Colonic mucosa (tissue), 4 donors: Measurements from ENCODE around the gene SPDYE6. TPM values are rescaled to one million over a fixed set of nuclear protein-coding genes. Genes with fewer than 3 reads are reported as not detected.
"Not testable (repeated sequence)": the region's sequence is repeated elsewhere in the genome, so short reads cannot be mapped to it uniquely, and the experiment has no call there.

Source experiments
- DNase-seq: peaks from one replicate; pipeline ENCODE4 v3.0.0-alpha.2; 2020
- H3K27ac ChIP-seq: fragments of 200-600 bp; one replicate; pipeline ENCODE4 v1.8.0; 2021
- H3K27me3 ChIP-seq: fragments of 200-600 bp; one replicate; pipeline ENCODE4 v1.8.0; 2021
- H3K36me3 ChIP-seq: fragments of 200-600 bp; one replicate; pipeline ENCODE4 v1.8.0; 2021
- H3K4me1 ChIP-seq: fragments of 200-600 bp; one replicate; pipeline ENCODE4 v1.8.0; 2021; ENCODE audit warnings: mild to moderate bottlenecking
- H3K4me3 ChIP-seq: fragments of 200-600 bp; one replicate; pipeline ENCODE4 v1.8.0; 2021
- H3K9ac ChIP-seq, 2 donors: one replicate each; pipeline ENCODE4 v1.7.0; 2013; ENCODE audit warnings: control low read depth in 2 of 2, low read depth in 2 of 2, low read length in 2 of 2
- H3K9me3 ChIP-seq: fragments of 200-600 bp; one replicate; pipeline ENCODE4 v1.8.0; 2021
- CTCF ChIP-seq: fragments of 200-600 bp; IDR thresholded peaks from one replicate; pipeline ENCODE4 v1.8.0; 2022; ENCODE audit warnings: antibody characterized with exemption, mild to moderate bottlenecking
- intact Hi-C: fragments of 100-400 bp; cut with DNase I; formaldehyde crosslinking; loops from one replicate; pipeline ENCODE4 v1.14.1; 2022
- total RNA-seq, 2 donors: library from RNA; stranded (reverse); fragmentation: NEBNext Ultra II Directional in 1 of 2; extraction: Animal tissue kit (Norgen Biotek cat#: 25700) in 1 of 2; gene quantifications; one replicate each; pipeline ENCODE4 v1.2.1, GENCODE V29; 2021
- donor health status: healthy.
- donor health status: DM: no; HTN: no; CAD: no.
- donor health status: DM: no; HTN: no; CAD: no.

SPDYE6 gene
- total RNA-seq, 2 donors from 2014 or later = not detected

GRCh38 chr7:102304668-102305067 is 51.6 kb downstream of the SPDYE6 start:
- peaks cover 5% of the 10 kb centered on the region for H3K4me1 ChIP-seq
- no peaks in the 10 kb centered on the region for H3K9me3 ChIP-seq
- intact Hi-C loops = no loop called here
- no peak for DNase-seq
- no peaks in the 10 kb centered on the region for H3K36me3 ChIP-seq
- H3K4me3 ChIP-seq = no peak overlapping the region
- H3K27me3 ChIP-seq = no peaks in the 10 kb centered on the region
- H3K27ac ChIP-seq = no peak overlapping the region
- no peak for TF ChIP-seq CTCF
- H3K9ac ChIP-seq = no peak overlapping the region

GRCh38 chr7:102303669-102304422 is 52.4 kb downstream of the SPDYE6 start:
- Histone ChIP-seq H3K9me3 (no peaks in the 10 kb centered on the region), H3K9ac (no peak overlapping the region), H3K4me1 (peaks cover 5% of the 10 kb centered on the region), H3K36me3 (no peaks in the 10 kb centered on the region), H3K4me3 (no peak overlapping the region), H3K27ac (no peak overlapping the region), H3K27me3 (no peaks in the 10 kb centered on the region)
- no peak for DNase-seq
- no peak for TF ChIP-seq CTCF
- intact Hi-C loops = no loop called here

- no peaks in the 10 kb centered on the region for H3K4me1 ChIP-seq
- H3K36me3 ChIP-seq = no peaks in the 10 kb centered on the region
- H3K9ac ChIP-seq = no peak overlapping the region
- TF ChIP-seq CTCF = no peak
- no peak overlapping the region for H3K4me3 ChIP-seq
- DNase-seq = no peak
- intact Hi-C loops = no loop called here
- H3K9me3 ChIP-seq = no peaks in the 10 kb centered on the region
- no peaks in the 10 kb centered on the region for H3K27me3 ChIP-seq
- no peak overlapping the region for H3K27ac ChIP-seq
Measured at GRCh38 chr7:102302025-102302424, 54.2 kb downstream of the SPDYE6 start.

- intact Hi-C loops, H3K9me3 ChIP-seq, H3K27ac ChIP-seq, H3K4me1 ChIP-seq, H3K9ac ChIP-seq, H3K27me3 ChIP-seq, H3K36me3 ChIP-seq, H3K4me3 ChIP-seq, DNase-seq: not testable (repeated sequence)
Measured at GRCh38 chr7:102301367-102301766, 54.9 kb downstream of the SPDYE6 start.

- H3K9me3 ChIP-seq = no peaks in the 10 kb centered on the region
- no peak overlapping the region for H3K9ac ChIP-seq
- H3K4me1 ChIP-seq = no peaks in the 10 kb centered on the region
- H3K27ac ChIP-seq = no peak overlapping the region
- H3K27me3 ChIP-seq = no peaks in the 10 kb centered on the region
- DNase-seq = no peak
- no peak overlapping the region for H3K4me3 ChIP-seq
- no peak for TF ChIP-seq CTCF
- H3K36me3 ChIP-seq = no peaks in the 10 kb centered on the region
- intact Hi-C loops = no loop called here
Measured at GRCh38 chr7:102300643-102301221, 55.5 kb downstream of the SPDYE6 start.
